HL-60 (cell line): ENCODE data around the gene ZNF205.
"Not testable (repeated sequence)": the region's sequence is repeated elsewhere in the genome, so short reads cannot be mapped to it uniquely, and the experiment has no call there.

Experiments used
- DNase-seq, 2 experiments: peaks; one replicate each; pipeline ENCODE4 v3.0.0-alpha.2; 2010 to 2020; ENCODE audit warnings: low read depth in 1 of 2, low spot score in 1 of 2
- H3K27ac ChIP-seq: fragments of 250-450 bp; sonication (Bioruptor Pico); replicated peaks from 2 replicates; pipeline ENCODE4 v1.5.1; 2020; ENCODE audit warnings: mild to moderate bottlenecking, moderate library complexity
- H3K27me3 ChIP-seq: fragments of 250-450 bp; sonication (Bioruptor Pico); 2 replicates; pipeline ENCODE4 v1.5.1; 2021; ENCODE audit warnings: mild to moderate bottlenecking, moderate library complexity; ENCODE audit not compliant: insufficient read depth, poor library complexity, severe bottlenecking
- H3K4me3 ChIP-seq: replicated peaks from 2 replicates; pipeline ENCODE4 v1.5.1; 2011; ENCODE audit warnings: mild to moderate bottlenecking, control low read depth, low read length; ENCODE audit not compliant: insufficient read depth
- GABPA ChIP-seq: IDR thresholded peaks from 2 replicates; pipeline ENCODE4 v1.6.1; 2012; ENCODE audit warnings: low read depth
- POLR2AphosphoS5 ChIP-seq: IDR thresholded peaks from 2 replicates; pipeline ENCODE4 v1.6.1; 2012; ENCODE audit warnings: low read depth
- SPI1 ChIP-seq: IDR thresholded peaks from 2 replicates; pipeline ENCODE4 v1.6.1; 2012; ENCODE audit warnings: low read depth, mild to moderate bottlenecking, borderline replicate concordance
- TF ChIP-seq, protein P1 (sequence below): IDR thresholded peaks from one replicate; pipeline ENCODE4 v1.5.1; 2011; ENCODE audit warnings: low read length, control low read depth, inconsistent platforms; ENCODE audit not compliant: insufficient read depth
- TF ChIP-seq, protein P2 (sequence below): IDR thresholded peaks from 2 replicates; pipeline ENCODE4 v1.6.1; 2012; ENCODE audit warnings: low read depth; ENCODE audit not compliant: insufficient replicate concordance

The ZNF205 gene

DNA sequence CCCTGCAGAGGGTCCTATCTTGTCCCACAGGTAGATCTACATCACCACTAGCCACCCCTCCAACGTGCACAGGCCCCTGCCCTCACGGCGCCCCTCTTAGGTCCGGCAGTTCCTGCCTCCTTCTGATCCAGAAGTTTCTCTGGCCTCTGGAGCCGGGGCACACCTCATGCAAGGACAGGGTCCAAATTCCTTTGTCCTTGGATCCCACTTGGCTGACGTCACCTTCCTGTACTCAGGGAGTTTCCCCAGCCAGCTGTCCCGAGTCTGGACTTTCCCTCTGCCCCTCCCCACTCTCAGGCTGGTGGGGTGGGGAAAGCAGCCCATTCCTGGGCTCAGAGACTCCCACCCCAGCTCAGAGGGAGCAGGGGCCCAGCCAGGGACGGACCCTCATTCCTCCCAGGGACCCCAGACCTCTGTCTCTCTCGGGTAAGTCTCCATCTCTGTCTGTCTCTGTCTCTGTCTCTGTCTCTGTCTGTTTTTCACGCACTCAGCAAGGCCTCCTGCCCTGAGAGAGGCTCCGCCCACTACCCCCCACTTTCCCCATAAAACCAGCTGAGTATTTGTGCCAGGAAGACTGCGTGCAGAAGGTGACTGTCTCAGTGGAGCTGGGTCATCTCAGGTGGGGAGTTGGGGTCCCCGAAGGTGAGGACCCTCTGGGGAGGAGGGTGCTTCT lies 47.2 kb upstream of the ZNF205 start, which contains the start of gene IL32:
IL32 (plus strand) TSS at position 572 of the 673 bp plus-strand sequence. CDS start 172 bp downstream, outside the sequence.
- no peak within 1 kb of the TSS for H3K27ac ChIP-seq
- H3K4me3 ChIP-seq = no peak within 1 kb of the TSS
- no peak for DNase-seq
- TF ChIP-seq SPI1 = no peak
- no peaks in the 10 kb centered on the region for H3K27me3 ChIP-seq

DNA sequence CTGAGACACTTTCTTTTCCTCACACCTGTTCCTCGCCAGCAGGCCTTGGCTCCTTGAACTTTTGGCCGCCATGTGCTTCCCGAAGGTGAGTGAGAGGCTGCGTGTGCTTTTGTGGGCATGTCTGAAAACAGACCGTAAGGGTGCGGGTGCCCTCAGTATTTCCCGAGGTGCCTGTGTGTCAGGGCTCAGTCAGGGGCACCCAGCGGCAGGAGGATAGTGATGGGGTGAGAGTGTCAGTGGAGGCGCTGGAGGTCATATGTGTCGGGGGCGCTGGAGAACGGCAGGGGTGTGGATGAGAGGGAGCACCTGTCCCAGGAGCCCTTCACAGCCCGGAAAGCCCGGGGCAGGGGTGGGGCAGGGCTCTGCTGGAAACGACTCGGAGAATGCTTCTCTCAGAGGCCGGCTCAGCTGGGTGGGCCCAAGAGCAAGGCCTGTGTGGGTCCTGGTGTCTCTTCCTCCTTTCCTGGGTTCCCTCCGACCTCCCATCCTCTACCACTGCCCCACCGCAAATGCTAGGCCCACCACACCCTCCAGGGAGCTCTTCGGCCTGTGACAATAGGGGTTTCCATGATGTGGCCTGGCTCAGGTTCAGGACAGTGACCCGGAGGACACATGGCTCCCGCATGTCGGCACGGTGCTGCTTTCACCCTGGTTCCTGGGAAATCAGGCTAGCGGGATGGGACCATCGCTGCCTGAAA lies 46.5 kb upstream of the ZNF205 start:
- H3K4me3 ChIP-seq = no peak overlapping the region
- no peaks in the 10 kb centered on the region for H3K27me3 ChIP-seq
- no peak for DNase-seq
- TF ChIP-seq SPI1 (no peak), GABPA (no peak), POLR2AphosphoS5 (no peak)
- TF ChIP-seq, protein P1, sequence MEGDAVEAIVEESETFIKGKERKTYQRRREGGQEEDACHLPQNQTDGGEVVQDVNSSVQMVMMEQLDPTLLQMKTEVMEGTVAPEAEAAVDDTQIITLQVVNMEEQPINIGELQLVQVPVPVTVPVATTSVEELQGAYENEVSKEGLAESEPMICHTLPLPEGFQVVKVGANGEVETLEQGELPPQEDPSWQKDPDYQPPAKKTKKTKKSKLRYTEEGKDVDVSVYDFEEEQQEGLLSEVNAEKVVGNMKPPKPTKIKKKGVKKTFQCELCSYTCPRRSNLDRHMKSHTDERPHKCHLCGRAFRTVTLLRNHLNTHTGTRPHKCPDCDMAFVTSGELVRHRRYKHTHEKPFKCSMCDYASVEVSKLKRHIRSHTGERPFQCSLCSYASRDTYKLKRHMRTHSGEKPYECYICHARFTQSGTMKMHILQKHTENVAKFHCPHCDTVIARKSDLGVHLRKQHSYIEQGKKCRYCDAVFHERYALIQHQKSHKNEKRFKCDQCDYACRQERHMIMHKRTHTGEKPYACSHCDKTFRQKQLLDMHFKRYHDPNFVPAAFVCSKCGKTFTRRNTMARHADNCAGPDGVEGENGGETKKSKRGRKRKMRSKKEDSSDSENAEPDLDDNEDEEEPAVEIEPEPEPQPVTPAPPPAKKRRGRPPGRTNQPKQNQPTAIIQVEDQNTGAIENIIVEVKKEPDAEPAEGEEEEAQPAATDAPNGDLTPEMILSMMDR = no peak
- TF ChIP-seq, protein P2, sequence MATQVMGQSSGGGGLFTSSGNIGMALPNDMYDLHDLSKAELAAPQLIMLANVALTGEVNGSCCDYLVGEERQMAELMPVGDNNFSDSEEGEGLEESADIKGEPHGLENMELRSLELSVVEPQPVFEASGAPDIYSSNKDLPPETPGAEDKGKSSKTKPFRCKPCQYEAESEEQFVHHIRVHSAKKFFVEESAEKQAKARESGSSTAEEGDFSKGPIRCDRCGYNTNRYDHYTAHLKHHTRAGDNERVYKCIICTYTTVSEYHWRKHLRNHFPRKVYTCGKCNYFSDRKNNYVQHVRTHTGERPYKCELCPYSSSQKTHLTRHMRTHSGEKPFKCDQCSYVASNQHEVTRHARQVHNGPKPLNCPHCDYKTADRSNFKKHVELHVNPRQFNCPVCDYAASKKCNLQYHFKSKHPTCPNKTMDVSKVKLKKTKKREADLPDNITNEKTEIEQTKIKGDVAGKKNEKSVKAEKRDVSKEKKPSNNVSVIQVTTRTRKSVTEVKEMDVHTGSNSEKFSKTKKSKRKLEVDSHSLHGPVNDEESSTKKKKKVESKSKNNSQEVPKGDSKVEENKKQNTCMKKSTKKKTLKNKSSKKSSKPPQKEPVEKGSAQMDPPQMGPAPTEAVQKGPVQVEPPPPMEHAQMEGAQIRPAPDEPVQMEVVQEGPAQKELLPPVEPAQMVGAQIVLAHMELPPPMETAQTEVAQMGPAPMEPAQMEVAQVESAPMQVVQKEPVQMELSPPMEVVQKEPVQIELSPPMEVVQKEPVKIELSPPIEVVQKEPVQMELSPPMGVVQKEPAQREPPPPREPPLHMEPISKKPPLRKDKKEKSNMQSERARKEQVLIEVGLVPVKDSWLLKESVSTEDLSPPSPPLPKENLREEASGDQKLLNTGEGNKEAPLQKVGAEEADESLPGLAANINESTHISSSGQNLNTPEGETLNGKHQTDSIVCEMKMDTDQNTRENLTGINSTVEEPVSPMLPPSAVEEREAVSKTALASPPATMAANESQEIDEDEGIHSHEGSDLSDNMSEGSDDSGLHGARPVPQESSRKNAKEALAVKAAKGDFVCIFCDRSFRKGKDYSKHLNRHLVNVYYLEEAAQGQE = no peak
- H3K27ac ChIP-seq = no peak overlapping the region

DNA sequence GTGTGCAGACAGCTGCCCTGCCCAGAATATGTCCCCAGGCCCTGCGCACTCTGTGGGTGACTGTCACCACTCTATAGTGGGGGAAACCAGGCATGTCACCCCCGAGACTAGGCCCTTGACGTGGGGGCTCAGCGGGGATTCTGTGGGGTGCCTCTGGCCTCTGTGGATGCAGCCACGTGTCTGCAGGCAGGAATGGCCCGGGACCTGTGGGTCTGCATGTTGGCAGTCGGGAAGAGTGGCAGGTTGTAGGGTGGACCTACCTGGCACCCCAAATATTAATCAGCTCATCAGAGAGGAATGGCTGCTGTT lies 46.0 kb upstream of the ZNF205 start:
- H3K4me3 ChIP-seq = no peak overlapping the region
- TF ChIP-seq GABPA (no peak), POLR2AphosphoS5 (no peak), SPI1 (no peak)
- TF ChIP-seq, protein P2 = no peak
- TF ChIP-seq, protein P1 = no peak

DNA sequence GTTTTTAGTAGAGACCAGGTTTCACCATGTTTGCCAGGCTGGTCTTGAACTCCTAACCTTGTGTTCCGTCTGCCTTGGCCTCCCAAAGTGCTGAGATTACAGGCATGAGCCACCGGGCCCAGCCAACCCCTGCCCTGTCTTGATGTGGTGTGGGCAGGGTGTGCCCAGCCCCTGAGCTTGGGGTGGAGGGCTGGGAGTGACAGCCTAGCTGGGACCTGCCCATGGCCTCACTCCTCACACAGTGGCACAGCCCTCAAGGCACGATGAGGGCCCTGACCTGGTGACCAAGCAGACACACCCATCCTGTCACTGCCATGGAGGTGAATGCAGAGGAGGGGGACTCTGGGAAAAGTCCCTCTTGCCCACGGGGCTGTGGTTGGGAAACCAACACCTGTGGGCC lies 43.9 kb upstream of the ZNF205 start:
- H3K4me3 ChIP-seq = no peak overlapping the region
- no peak for DNase-seq
- H3K27me3 ChIP-seq = no peaks in the 10 kb centered on the region
- no peak overlapping the region for H3K27ac ChIP-seq
- TF ChIP-seq, protein P1 = no peak
- TF ChIP-seq, protein P2 = no peak
- TF ChIP-seq GABPA = no peak
- no peak for TF ChIP-seq SPI1
- no peak for TF ChIP-seq POLR2AphosphoS5

More for the DNA sequence above, 46.0 kb upstream of the ZNF205 start:
- Histone ChIP-seq H3K27ac (no peak overlapping the region), H3K27me3 (no peaks in the 10 kb centered on the region)
- DNase-seq = no peak

DNA sequence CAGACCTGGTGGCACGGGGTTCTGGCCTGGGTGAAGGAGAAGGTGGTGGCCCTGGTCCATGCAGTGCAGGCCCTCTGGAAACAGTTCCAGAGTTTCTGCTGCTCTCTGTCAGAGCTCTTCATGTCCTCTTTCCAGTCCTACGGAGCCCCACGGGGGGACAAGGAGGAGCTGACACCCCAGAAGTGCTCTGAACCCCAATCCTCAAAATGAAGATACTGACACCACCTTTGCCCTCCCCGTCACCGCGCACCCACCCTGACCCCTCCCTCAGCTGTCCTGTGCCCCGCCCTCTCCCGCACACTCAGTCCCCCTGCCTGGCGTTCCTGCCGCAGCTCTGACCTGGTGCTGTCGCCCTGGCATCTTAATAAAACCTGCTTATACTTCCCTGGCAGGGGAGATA lies 43.2 kb upstream of the ZNF205 start:
- not testable (repeated sequence) for H3K4me3 ChIP-seq, H3K27ac ChIP-seq, DNase-seq, H3K27me3 ChIP-seq
